Posterior vena cava (tissue), 2 donors: Measurements from ENCODE around the gene AK1. TPM values are rescaled to one million over a fixed set of nuclear protein-coding genes. Genes with fewer than 3 reads are reported as not detected.
A peak's percentile ranks its signal among the peaks of the same experiment; 100 is the strongest.
"Not testable (repeated sequence)": the region's sequence is repeated elsewhere in the genome, so short reads cannot be mapped to it uniquely, and the experiment has no call there.

Experiments
- DNase-seq: peaks from one replicate; pipeline ENCODE4 v3.0.0-alpha.2; 2020; ENCODE audit warnings: low spot score
- intact Hi-C, 2 donors: fragments of 100-400 bp; cut with DNase I; formaldehyde crosslinking; loops; one replicate each; pipeline versions ENCODE4 v1.14.1 to v1.14.2; 2022 to 2023
- total RNA-seq, 2 donors: library from RNA; stranded (reverse); fragmentation: NEBNext Ultra II Directional; extraction: Animal tissue kit (Norgen Biotek cat#: 25700); gene quantifications; one replicate each; pipeline ENCODE4 v1.2.1, GENCODE V29; 2021
- donor health status: DM: yes; HTN: yes; CAD: no.
- donor health status: DM: yes; HTN: yes; CAD: no.

AK1 gene
- total RNA-seq, 2 donors from 2014 or later = 65.7 to 67.0 TPM

DNA sequence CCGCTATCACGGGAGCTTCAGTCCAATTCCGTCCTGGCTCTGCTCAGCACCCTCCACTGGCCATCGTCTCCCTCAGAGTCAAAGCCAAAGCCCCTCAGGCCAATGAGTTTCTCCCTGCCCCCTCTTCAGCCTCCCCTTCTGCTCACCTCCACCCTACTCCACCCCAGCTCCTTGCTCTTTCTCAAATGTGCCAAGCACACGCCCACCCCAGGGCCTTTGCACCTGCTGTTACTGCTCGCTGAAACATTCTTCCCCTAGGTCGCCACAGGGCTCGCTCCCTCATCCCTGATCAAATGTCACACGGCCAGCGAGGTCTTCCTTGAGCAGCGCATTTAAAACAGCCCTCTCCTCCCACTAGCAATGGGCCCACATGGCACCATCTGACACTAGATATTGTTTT, 16.7 kb downstream of the AK1 start:
- intact Hi-C loops = loop anchor here in 1 of 2 donors (10.0 kb wide), 1 partner anchor 126 kb away; the partner anchor contains the start of gene TOR2A
- no peak for DNase-seq

DNA sequence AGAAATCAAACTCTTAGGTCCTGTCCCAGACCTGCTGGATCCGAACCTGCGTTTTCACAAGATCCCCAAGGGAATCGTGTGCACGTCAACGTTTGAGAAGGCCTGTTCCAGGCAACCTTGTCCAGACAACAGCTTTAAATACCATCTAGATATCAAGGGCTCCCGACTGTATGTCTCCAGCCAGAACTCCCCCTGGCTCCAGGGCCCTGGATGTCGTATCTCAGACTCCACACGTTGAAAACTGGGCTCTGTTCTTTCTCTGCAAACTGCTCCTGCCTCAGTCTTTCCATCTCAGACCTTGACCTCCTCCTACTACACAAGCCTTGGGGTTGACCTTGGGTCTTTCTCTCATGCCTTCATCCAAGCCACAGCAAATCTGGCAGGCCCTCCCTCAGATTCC, 17.2 kb downstream of the AK1 start:
- intact Hi-C loops = loop anchor here in 1 of 2 donors (10.0 kb wide), 1 partner anchor 125 kb away; the partner anchor contains the start of gene TOR2A
- peak; percentile 90 for DNase-seq

DNA sequence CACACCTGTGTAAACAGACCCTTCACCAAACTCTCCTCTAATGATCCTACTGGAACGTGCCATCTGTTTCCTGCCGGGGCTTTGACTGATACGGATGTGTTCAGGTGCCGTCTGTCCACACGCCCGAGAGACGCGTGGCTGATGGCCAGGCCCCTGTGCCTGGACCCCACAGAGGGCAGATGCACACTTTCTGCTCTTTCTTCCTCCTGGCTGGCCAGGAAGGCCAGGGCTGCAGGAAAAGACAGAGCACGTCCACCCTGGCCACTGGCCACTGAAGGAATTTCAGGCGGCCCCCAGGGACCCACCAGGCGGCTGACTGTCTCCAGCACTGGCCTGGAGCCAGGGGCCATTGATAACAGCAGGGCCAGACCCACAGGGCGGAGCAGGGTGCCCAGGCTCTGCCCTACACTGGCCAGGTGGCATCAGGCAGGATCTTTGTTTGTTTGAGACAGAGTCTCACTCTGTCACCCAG, 19.4 kb downstream of the AK1 start:
- DNase-seq = peak; percentile 91
- intact Hi-C loops = no loop called here

DNA sequence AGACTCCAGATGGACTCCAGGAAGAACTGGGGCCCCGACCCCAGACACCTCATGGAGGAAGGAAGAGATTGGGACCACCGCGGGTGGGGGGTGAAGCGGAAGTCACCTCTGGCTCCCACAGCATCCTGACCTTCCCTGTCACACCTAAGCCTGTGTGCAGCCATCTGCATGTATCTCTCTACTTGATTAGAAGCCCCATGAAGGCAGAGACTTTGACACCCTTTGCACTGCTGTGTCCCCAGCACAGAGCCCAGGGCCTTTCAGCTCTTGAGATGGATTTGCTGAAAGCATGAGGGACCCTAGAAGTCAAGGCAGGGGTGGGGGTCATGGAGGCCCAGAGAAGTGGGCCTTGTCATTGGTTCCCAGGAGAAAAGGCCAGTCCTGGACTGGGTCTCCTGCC, 20.2 kb downstream of the AK1 start:
- DNase-seq = no peak
- intact Hi-C loops = no loop called here

DNA sequence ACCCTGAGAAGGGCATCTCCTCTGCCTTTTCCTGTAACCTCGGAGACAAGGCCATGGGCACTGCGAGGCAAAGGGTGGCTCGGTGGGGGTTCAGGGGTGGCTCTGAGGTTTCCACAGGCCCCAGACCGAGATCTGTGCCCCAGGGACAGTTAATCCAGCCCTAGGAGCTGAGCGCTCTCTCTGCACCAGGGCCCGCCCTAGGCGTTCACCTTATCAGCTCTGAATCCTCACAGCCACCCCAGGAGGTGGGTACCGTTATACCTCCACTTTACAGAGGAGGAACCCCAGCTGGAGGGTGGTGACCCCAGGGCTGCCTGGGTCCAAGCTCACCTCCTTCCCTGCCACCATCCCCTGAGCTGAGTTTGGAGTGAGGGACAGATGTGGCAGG, 20.8 kb downstream of the AK1 start:
- no peak for DNase-seq
- intact Hi-C loops = no loop called here

DNA sequence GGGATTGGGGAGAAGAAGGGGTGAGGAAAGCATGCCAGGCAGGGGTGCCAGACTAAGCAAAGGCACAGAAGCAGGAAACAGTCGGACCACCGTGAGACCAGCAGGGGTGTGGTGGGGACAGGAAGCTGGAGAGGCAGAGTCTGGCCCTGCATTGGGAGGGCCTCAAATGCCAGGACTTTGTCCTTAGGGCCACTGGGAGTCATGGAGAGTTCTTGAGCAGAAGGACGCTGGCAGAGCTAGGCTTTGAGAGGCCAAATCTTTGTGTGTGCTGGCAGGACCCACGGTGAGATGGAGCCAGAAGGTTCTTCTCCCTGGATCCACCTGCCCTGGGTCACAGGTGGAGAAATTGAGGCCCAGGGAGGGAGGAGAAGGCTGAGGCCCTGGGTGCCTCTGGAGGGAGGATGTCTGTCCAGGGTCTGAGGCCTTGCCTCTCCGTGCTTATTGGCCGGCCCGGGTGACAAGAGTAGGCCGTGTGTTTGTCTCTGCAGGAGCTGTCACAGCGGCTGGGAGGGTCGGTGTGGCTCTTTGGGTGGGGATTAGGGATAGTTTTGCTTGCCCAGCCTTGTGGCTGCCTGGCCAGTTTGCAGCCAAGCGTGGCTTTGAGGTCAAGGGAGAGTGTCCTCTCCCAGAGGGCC, 21.3 kb downstream of the AK1 start:
- DNase-seq = no peak
- intact Hi-C loops = no loop called here

DNA sequence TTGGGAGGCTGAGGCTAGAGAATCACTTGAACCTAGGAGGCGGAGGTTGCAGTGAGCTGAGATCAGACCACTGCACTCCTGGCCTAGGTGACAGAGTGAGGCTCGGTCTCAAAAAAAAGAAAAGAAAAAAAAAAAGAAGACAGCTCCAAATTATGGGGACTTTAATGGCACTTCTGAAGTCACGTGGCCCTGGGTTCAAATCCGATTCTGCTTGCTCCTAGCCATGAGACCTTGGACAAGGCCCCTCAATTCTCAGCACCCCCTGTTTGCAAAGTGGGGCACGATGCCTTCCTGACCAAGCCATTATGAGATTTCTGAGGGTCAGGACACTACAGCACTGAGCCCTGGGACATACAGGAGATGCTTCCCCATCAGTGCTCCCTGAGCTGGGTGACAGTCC, 22.0 kb downstream of the AK1 start:
- no peak for DNase-seq
- intact Hi-C loops = loop anchor here in 1 of 2 donors (2.0 kb wide), 1 partner anchor 21 kb away; no protein-coding TSS in a partner anchor

DNA sequence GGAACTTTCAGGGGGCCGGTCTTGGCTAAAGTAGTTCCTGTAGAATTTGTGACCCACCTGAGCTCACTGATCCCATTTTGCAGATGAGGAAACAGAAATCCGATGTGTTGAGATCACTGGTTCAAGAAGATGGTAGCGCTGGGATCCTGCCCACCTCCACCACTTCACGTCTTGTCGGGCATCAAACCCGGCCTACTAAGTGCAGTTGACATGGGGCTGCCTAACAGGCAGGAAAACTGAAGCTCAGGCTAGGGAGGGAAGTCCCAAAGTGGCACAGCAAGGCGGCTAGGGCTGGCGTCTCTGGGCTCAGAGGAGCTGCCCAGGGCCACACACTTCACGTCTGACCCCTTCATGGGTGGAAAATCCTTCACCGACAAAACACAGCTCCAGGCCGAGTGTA, 22.5 kb downstream of the AK1 start:
- DNase-seq = no peak
- intact Hi-C loops = loop anchor here in 1 of 2 donors (2.0 kb wide), 1 partner anchor 20 kb away; no protein-coding TSS in a partner anchor

DNA sequence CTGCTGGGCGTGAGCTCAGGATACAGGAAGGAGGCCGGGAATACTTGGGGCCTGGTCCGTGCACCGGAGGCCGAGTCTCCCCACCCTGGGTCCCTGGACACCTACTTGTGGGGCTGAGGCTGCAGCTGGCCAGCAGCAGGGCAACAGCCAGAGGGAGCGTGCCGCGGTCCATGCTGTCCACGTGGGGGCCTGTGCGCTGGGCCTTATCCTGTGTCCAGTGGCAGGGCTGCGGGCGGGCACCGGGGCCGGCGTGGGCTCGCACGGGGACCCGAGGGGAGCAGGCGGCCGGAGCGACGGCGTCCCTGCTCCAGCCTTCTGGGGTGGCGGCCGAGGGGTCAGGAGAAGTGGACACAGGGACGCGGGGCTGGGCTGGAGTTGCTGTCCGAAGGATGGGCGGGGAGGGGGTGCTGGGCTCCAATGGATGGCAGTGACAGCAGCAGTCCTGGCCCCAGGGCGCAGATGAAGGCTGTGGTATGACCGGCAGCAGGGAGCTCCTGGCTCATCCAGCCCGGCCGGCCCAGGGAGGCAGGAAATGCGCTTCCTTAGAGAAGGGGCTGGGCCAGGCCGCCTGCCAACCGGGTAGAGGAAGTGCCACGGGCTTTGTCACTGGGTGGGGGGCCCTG, 23.2 kb downstream of the AK1 start, which contains the start of gene ENG:
TSS of gene ENG (minus strand) at position 475 of the 623 bp plus-strand sequence. CDS start at position 172, 303 bp downstream.
- peak; percentile 96 for DNase-seq
- intact Hi-C loops = loop anchor here in 1 of 2 donors (2.0 kb wide), 1 partner anchor 19 kb away; no protein-coding TSS in a partner anchor

DNA sequence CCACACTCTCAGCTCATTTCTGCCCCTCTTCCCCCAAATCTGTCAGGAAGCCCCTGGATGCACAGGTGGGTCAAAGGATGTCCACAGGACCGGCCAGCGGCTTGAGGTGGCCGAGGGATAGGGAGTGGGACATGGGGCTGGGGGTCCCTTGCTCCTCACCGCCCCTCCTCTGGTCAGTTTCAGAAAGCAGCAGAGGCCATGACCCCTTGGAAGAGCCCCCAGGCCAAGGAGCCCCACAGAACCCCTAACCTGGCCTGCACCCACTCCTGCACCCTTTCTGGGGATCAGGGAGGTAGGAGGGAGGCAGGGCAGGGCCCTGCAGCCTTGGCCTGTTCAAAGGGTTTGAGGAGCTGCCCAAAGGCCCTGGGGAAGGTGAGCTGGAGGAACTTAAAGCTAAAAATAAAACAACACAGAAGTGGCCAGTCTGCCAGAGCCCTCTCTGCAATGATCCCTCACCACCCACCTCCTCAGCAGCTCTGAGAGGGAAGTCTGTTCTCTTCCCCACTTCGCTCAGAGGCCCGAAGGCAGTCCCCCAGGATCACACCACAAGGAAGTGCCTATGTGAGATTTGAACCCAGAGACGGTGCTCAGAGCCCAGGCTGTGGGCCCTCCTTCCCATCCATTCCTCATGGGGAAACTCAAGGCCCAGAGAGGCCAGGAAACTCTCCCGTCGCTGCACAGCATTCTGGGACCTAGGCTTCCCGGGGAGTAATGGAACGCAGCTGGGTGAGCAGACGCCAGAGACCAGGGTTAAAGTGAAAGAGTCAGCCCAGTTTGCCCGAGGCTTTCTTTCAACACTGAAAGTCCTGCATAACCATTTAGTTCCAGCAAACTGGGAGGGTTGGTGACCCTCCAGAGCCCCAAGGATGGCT, 23.9 kb downstream of the AK1 start:
- no peak for DNase-seq
- intact Hi-C loops = loop anchor here in 1 of 2 donors (2.0 kb wide), 1 partner anchor 19 kb away; no protein-coding TSS in a partner anchor

DNA sequence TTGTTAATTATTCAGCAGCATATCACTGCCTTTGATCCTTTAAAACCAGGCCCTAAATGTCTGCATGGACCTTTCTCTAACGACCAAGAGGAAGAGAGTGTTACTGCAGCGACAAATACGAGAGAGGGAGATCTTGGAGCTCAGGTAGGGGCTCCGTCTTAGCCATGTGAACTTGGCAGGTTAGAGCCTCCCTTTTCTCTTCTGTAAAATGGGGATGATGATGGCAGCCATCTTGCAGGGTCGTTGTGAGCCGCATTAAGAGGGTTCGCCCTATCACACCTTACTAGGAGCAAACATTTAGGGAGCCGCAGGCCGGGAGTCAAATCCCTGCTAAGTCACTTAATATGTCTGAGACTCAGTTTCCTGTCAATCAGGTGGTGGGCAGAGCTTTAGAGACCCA, 24.6 kb downstream of the AK1 start:
- intact Hi-C loops = no loop called here
- DNase-seq = no peak

DNA sequence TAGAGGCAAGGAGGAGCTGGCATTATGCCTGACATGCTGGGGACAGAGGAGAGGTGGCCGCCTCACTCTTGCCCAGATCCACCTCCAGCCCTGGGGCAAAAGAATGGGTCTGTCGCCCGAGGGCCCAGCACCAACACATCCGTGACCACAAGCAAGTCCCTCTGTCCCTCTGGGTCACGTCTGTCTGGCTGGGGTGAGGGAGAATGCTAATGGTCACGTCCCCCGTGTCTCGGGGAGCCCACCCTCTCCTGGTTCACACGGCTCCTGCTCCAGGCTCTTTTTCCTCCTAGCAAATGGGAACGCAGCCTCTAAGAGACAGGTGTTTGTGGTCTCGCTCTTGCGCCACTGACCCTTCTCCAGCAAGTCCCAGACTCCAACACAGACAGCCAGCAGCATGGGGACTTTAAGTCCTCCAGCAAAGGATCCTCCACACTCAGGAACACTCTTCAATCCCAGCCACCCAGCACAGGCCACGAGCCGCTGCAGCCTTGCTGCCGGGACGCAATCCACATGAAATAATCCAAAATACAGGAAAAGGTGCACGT, 27.1 kb downstream of the AK1 start:
- intact Hi-C loops = no loop called here

DNA sequence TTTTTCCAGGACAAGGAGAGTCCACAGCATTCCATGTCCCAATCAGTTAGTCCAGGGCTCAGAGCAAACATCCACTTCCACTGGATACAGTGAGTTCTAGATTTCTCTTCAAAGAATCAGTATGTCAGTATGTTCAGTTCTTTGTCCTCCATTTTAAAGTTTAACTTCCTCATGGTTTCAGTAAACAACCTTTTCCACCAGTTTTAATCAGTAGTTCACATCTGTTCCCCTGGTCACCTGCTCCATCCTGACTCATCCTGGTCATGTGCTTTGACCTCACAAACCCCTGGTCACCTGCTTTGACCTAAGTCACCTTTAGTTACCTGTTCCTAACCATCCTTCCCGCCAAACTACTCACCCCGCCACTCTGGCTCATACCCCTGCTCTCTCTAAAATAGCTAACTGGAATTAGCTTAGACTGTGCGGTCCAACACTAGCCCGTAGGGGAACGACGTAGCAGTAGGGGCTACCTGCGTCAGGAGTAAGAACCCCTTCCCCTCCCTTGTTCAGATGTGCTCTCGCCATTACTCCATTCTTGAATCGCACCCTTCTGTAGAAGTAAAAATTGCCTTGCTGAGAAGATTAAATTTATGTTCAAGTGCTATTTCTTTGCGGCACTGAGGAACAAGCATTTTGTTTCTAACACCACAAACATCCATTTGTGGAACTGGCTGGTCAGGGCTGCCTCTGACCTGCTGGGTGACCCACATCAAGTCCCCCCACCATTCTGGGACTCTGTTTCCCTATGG, 28.5 kb downstream of the AK1 start:
- intact Hi-C loops = no loop called here
- DNase-seq = no peak

More for the DNA sequence above, 27.1 kb downstream of the AK1 start:
- DNase-seq = no peak

DNA sequence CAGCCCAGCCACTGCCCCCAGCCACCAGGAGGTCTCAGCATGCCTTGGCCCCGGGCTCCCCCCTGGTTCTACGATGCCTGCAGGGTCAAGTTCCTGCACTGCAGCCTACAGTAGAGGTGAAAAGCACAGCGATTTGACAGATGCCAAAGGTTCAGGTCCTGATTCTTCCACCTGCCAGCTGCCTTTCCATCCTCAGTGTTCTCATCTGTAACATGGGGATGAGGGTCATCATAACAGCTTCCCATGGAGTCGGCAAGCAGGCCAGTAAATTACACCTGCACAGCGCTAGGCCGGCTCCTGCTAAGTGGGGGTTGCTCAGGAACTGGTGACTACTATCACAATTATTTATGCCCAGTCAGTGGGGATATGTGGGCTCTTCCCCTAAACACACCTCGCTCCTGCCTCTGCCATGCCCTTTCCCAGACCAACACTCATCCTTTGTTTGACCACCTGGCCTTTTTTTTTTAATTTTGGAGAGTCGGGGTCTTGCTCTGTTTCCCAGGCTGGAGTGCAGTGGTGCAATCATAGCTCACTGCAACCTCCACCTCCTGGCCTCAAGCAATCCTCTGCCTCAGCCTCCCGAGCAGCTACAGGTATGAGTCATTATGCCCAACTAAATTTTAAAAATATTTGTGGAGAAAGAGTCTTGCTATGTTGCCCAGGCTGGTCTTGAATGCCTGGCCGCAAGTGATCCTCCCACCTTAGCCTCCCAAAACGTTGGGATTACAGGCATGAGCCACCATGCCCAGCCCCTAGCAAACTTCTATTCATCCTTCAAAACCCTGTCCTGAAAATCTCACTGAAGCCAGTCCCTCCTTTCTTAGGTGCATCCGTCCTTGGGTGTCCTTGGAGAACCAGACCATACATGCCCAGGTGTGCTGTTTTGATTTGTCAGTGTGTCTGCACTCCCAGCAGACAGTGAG, 29.4 kb downstream of the AK1 start:
- DNase-seq = no peak
- intact Hi-C loops = no loop called here

DNA sequence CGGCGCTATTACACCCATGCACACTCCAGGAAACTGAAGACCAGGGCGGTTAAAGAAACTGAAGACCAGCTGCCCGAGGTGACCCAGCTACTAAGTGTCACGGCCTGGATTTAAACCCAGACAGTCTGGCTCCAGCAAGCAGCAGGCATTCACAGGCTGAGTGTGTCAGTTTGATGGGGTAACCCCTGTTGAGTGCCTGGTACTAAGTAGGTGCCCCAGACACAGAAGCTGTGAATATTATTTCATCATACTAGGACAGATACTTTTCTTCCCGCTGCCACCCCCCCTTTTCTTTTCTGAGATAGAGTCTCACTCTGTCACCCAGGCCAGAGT, 30.3 kb downstream of the AK1 start:
- DNase-seq = no peak
- intact Hi-C loops = no loop called here

DNA sequence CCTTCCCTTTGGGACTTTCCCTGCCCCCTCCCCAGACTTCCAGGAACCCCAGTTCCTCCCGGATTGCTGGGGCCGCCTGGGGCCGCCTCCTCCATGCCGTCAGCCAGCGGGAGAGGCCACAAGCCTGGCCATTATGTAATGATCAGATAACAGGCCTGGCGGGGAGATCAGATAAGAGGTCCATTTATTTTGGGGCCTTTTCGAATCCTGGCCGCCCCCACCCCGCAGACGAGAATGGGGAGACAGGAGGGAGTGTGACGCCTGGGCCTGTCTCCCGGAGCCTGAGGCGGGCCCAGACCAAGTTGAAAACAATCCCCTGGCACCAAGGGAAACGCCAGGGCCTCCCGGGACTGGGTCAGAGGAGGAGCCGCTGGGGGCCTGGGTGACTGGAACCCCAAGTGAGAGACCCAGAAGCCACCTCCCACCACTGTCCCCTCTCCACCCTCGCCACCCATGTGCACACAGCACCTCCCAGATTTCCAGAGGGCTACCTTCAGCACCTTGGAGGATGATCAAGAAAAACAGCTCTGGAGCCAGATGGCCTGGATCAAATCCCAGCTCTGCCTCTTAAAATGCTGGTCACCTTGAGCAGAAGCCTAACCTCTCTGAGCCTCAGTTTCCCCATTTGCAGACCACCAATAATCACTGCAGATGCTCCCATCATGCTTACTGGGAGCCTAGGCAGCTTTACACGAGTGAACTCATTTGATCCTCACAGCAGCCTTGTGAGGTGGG, 30.9 kb downstream of the AK1 start:
- peak; percentile 93 for DNase-seq
- intact Hi-C loops = no loop called here

DNA sequence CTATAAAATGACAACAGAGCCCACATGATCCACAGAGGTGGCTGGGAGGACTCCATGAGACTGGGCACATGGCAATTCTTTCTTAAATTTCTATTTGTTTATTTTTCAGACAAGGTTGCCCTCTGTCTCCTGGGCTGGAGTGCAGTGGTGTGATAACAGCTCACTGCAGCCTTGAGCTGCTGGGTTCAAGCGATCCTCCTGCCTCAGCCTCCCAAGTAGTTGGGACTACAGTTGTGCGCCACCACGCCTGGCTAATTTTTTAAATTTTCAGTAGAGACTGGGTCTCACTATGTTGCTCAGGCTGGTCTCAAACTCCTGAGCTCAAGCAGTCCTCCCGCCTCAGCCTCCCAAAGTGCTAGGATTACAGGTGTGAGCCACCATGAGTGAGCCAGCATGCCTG, 31.9 kb downstream of the AK1 start:
- DNase-seq, intact Hi-C loops: not testable (repeated sequence)
